ENCODE measurements around the gene ABCC2.
A peak's percentile ranks its signal among the peaks of the same experiment; 100 is the strongest.
"Not testable (repeated sequence)": the region's sequence is repeated elsewhere in the genome, so short reads cannot be mapped to it uniquely, and the experiment has no call there.

ABCC2 gene

DNA sequence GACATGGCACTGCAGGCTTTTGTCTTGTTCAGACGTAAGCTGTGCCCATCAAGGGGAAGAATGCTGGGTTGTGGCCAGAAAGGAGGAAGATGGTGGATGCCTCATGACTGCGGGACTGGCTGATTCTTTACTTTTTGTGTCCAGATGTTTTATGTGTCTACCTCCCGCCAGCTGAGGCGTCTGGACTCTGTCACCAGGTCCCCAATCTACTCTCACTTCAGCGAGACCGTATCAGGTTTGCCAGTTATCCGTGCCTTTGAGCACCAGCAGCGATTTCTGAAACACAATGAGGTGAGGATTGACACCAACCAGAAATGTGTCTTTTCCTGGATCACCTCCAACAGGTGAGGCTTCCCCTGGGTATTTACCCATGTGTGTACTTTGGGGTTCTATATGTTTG lies 53.5 kb downstream of the ABCC2 start:
- no peak for DNase-seq (ENCODE audit: low read depth)
- no peak overlapping the region for H3K4me3 ChIP-seq (ENCODE audit: low read depth, low read length)
- TF ChIP-seq, protein P1, sequence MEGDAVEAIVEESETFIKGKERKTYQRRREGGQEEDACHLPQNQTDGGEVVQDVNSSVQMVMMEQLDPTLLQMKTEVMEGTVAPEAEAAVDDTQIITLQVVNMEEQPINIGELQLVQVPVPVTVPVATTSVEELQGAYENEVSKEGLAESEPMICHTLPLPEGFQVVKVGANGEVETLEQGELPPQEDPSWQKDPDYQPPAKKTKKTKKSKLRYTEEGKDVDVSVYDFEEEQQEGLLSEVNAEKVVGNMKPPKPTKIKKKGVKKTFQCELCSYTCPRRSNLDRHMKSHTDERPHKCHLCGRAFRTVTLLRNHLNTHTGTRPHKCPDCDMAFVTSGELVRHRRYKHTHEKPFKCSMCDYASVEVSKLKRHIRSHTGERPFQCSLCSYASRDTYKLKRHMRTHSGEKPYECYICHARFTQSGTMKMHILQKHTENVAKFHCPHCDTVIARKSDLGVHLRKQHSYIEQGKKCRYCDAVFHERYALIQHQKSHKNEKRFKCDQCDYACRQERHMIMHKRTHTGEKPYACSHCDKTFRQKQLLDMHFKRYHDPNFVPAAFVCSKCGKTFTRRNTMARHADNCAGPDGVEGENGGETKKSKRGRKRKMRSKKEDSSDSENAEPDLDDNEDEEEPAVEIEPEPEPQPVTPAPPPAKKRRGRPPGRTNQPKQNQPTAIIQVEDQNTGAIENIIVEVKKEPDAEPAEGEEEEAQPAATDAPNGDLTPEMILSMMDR (IDR thresholded peaks at IDR 0.05; ENCODE audit: low read depth, low read length, missing control alignments), result no peak
- in situ Hi-C loops (cut with HindIII; ENCODE audit: low sequenced_read_pairs), result no loop called here

DNA sequence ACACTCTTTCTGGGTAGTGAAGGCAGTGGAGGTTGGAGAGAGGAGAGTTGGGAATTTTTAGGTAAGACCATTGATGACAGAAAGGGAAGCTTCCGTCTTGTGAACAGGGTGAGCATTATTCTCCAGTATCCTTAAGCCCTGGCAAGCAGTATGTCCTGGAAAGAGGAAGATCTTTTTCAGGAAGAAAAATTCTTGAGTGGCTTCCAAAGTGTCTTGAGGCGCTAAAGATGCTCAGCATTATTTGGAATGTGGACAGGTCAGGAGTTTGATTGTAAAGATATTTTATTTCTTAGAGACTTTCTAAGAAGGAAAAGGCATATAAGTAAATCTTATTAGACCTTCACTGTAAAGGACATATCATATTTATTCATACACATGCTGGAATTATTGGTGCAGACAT lies 54.3 kb downstream of the ABCC2 start:
- in situ Hi-C loops (cut with HindIII; ENCODE audit: low sequenced_read_pairs), result no loop called here
- DNase-seq (ENCODE audit: low read depth), result no peak

DNA sequence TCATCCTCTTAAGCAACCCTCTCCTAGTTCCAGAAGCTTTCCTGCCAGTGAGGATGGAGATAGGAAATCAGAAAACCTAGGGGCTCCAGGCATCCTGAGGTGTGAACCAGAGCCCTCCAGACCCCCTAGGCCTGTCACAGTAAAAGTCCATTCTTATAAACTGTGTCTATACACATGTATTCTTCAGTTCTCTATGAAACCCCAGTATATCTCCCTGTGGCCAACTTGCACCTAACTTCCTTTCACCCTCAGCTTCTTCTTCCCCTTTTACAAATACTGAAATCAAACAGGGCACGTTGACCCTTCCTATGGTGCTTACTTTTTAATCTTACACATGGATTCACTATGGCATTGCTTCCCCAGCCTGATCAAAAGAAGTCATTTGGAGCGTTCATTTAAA lies 58.4 kb downstream of the ABCC2 start:
- DNase-seq (ENCODE audit: low read depth); in situ Hi-C loops (cut with HindIII; ENCODE audit: low sequenced_read_pairs); H3K4me3 ChIP-seq (ENCODE audit: low read depth, low read length): not testable (repeated sequence)

More for the DNA sequence above, 54.3 kb downstream of the ABCC2 start:
- H3K4me3 ChIP-seq (ENCODE audit: low read depth, low read length), result no peak overlapping the region
- TF ChIP-seq, protein P1 (IDR thresholded peaks at IDR 0.05; ENCODE audit: low read depth, low read length, missing control alignments), result no peak

DNA sequence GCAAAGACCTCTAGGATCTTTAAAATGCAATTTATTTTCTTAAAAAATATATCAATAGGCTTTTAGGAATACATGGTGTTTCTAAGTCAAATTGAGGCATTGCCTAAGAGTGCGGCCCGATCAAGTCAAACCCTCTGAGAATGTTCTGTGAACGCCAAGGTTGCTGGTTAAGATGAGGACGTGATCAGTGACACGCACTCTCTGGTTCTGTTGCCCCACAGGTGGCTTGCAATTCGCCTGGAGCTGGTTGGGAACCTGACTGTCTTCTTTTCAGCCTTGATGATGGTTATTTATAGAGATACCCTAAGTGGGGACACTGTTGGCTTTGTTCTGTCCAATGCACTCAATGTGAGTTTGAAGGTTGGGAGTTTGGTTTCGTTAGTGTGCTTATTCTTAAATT lies 59.3 kb downstream of the ABCC2 start:
- H3K4me3 ChIP-seq (ENCODE audit: low read depth, low read length), result no peak overlapping the region
- DNase-seq (ENCODE audit: low read depth), result no peak
- in situ Hi-C loops (cut with HindIII; ENCODE audit: low sequenced_read_pairs), result no loop called here
- TF ChIP-seq, protein P1 (IDR thresholded peaks at IDR 0.05; ENCODE audit: low read depth, low read length, missing control alignments), result no peak

DNA sequence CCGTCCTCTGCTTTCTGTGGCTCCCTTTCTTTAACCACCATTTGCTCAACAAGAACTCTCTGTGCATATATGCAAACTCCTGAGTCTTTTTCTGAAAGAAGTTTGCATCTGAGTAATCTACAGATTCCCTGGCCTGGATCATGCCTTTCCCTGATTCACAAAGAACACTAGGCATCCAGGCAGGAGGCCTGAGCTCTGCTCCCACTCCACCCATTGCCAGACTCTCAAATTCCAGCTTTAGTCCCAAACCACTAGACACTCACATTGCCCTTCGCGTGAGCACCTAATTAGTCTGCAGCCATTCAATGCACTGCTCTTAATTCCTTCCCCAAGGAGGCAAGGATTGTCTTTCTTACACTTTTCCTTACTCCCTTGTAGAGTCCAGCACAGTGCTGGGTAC lies 60.9 kb downstream of the ABCC2 start:
- TF ChIP-seq, protein P1 (IDR thresholded peaks at IDR 0.05; ENCODE audit: low read depth, low read length, missing control alignments), result no peak
- DNase-seq (ENCODE audit: low read depth), result no peak
- no peak overlapping the region for H3K4me3 ChIP-seq (ENCODE audit: low read depth, low read length)
- in situ Hi-C loops (cut with HindIII; ENCODE audit: low sequenced_read_pairs), result no loop called here

DNA sequence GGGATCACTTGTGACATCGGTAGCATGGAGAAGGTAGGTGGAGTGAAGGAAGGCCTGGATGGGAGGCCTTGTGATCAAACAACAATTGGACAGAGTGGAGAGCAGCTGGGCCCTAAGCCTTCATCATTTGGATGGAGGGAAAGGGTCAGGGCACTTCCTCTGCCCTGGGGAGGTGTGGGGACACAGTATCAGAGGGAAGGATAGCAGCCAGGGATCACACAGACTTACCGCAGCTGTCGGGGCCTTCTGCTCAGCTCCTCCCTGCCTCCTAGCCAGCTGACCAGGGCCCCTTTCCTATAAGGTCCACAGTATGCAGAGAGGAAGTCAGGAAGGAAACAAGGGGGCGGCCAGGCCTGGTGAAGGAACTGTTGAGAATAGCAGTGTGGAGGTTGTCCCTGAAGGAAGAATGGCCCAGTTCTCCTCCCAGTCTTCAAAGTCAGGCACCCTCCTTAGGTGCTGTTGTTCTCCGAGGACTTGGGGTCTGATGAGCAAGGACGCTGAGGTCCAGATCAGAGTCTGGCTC lies 62.1 kb downstream of the ABCC2 start:
- in situ Hi-C loops (cut with HindIII; ENCODE audit: low sequenced_read_pairs), result no loop called here
- TF ChIP-seq, protein P1 (IDR thresholded peaks at IDR 0.05; ENCODE audit: low read depth, low read length, missing control alignments), result no peak
- no peak overlapping the region for H3K4me3 ChIP-seq (ENCODE audit: low read depth, low read length)
- no peak for DNase-seq (ENCODE audit: low read depth)

DNA sequence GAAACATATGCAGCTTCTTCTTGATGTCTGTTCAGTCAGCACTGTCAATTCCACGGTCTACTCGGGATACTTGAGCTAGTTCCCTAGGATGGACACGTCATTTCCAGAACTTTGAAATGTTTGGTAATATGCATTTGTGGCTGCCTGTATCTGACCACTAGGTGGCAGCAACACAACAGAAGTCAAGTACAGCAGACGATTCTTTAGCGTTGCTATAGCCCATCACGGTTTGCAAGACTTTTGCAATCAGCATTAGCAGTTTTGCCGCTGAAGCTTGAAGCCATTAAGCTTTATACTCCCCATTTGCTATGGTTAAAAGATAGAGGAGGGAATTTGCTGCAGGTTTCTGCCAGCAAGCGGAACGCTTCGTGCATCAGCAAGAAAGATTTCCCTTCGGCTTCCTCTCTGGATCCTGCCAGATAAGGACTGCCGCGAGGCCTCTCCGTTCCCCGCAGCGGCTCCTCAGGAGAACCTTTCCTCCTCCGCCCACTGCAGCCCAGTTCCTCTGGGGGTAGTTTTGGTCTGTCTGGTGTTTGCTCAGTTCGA lies 63.5 kb downstream of the ABCC2 start:
- in situ Hi-C loops (cut with HindIII; ENCODE audit: low sequenced_read_pairs), result loop anchor here (5.0 kb wide), 2 partner anchors 89 to 201 kb away; no protein-coding TSS in a partner anchor
- H3K4me3 ChIP-seq (ENCODE audit: low read depth, low read length), result peak overlapping the region; percentile 16
- TF ChIP-seq, protein P1 (IDR thresholded peaks at IDR 0.05; ENCODE audit: low read depth, low read length, missing control alignments), result peak; percentile 89
- peak; percentile 92 for DNase-seq (ENCODE audit: low read depth)
